ENCODE results near the gene MYL4.
"Not testable (repeated sequence)": the region's sequence is repeated elsewhere in the genome, so short reads cannot be mapped to it uniquely, and the experiment has no call there.

The MYL4 gene

DNA sequence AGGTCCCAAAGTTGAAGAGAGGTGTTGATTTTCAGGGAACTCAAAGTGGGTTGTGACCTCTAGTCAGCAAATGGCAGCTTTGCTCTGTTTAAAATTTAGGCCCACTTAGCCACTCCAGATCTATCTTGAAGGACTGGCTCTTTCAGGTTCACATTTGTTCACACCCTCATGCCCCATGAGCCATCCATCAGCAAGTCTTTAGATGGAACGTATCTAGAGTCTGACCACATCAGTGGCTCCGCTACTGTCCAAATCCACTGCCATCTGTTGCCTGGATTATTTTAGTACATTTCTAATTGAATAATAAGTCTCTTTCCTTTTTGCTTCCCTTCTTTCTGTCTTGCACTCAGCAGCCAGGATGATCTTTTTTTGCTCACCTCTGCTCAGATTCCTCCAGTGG is 55.0 kb downstream of the MYL4 start:
- H3K4me3 ChIP-seq (ENCODE audit: low read length): no peak overlapping the region
- TF ChIP-seq, protein P1, sequence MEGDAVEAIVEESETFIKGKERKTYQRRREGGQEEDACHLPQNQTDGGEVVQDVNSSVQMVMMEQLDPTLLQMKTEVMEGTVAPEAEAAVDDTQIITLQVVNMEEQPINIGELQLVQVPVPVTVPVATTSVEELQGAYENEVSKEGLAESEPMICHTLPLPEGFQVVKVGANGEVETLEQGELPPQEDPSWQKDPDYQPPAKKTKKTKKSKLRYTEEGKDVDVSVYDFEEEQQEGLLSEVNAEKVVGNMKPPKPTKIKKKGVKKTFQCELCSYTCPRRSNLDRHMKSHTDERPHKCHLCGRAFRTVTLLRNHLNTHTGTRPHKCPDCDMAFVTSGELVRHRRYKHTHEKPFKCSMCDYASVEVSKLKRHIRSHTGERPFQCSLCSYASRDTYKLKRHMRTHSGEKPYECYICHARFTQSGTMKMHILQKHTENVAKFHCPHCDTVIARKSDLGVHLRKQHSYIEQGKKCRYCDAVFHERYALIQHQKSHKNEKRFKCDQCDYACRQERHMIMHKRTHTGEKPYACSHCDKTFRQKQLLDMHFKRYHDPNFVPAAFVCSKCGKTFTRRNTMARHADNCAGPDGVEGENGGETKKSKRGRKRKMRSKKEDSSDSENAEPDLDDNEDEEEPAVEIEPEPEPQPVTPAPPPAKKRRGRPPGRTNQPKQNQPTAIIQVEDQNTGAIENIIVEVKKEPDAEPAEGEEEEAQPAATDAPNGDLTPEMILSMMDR (conservative IDR thresholded peaks at IDR 0.05; ENCODE audit: low read length): no peak
- DNase-seq (ENCODE audit: low read depth): no peak

DNA sequence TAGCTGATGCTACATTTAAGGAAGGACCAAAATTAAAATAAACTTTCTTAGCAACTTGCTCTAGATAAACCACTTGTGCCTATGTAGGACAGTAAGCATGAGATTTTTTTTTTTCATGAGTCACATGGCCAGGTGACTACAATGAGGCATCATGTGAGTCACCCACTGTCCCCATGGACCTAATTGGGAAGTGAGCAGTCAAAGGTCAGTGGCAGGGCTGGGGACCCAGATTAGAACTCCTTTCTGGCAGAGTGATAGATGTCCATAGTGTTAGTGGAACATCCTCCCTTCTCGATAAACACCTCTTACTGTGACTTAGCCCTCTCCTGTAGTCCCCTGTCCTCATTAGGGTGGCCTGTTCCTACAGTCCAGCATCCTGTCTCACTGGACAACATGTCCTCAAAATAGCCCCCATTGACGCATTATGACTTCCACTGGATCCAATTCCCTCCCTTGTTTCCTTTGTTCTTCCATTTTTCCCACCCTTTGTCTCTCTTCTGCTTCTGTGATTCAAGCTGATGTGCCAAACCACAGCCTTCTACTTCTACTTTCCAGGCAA is 56.9 kb downstream of the MYL4 start:
- no peak overlapping the region for H3K4me3 ChIP-seq (ENCODE audit: low read length)
- TF ChIP-seq, protein P1 (conservative IDR thresholded peaks at IDR 0.05; ENCODE audit: low read length): no peak
- DNase-seq (ENCODE audit: low read depth): peak; percentile 52

DNA sequence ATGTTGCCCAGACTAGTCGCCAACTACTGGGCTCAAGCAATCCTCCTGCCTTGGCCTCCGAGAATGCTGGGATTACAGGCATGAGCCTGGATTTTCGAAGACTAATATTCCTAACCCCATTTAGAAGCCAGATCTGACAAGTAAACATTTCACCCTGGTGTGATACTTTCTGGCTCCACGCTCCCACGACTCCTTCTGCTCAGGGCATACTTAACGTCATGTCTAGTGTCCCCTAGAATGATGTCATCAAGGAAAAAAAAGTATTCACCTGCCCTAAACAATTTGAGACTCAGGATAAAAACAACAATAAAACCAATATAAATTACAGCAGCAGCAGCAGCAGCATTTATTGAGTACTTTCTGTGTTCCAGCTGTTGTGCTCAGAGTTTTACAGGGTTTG is 57.6 kb downstream of the MYL4 start:
- no peak for DNase-seq (ENCODE audit: low read depth)
- no peak overlapping the region for H3K4me3 ChIP-seq (ENCODE audit: low read length)
- TF ChIP-seq, protein P1 (conservative IDR thresholded peaks at IDR 0.05; ENCODE audit: low read length): no peak

DNA sequence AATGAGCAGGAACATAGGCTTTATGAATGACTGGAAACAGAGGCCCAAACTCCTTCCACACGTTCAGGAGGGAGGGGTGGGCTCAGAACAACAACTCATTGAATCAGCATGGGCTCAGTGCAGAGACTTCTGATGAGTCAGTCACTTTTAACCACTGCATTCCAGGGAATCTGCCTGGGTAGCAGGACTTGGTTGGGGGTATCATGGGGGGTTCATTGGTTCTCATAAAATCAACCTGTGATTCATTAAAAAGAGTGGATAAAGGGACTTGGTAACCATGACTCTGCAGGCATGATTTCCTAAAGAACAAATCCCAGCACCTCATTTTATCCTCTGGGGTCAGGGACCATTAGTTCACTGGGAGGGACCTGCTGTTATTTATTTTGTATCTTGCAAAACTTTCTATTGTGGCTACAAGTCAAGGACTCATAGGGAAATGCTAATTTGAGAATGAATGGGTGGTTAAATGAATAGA is 58.2 kb downstream of the MYL4 start:
- TF ChIP-seq, protein P1 (conservative IDR thresholded peaks at IDR 0.05; ENCODE audit: low read length): no peak
- no peak overlapping the region for H3K4me3 ChIP-seq (ENCODE audit: low read length)
- peak; percentile 89 for DNase-seq (ENCODE audit: low read depth)

DNA sequence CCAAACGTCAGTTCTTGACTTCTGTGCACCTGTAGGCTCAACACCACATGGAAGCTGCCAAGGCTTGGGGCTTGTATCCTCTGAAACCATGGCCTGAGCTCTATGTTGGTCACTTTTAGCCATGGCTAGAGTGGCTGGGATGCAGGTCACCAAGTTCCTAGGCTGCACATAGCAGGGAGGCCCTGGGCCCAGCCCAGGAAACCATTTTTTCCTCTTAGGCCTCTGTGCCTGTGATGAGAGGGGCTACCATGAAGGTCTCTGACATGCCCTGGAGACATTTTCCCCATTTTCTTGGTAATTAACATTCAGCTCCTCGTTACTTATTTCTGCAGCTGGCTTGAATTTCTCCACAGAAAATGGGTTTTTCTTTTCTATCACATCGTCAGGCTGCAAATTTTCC is 59.8 kb downstream of the MYL4 start:
- not testable (repeated sequence) for H3K4me3 ChIP-seq (ENCODE audit: low read length)

DNA sequence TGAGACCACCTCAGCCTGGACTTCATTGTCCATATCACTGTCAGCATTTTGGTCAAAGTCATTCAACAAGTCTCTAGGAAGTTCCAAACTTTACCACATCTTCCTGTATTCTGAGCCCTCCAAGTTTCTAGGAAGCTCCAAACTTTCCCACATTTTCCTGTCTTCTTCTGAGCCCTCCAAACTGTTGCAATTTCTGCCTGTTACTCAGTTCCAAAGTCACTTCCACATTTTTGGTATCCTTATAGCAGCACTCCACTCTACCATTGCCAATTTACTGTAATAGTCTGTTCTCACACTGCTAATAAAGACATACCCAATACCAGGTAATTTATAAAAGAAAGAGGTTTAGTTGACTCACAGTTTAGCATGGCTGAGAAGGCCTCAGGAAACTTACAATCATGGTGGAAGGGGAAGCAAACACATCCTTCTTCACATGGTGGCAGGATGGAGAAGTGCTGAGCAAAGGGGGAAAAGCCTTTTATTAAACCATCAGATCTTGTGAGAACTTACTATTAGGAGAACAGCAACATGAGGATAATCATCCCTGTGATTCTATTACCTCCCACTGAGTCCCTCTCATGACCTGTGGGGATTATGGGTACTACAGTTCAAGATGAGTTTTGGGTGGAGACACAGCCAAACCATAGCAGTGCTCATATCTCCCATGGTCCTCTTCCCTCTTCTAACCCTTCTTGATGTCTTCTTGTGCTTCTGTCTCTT is 60.6 kb downstream of the MYL4 start:
- H3K4me3 ChIP-seq (ENCODE audit: low read length); DNase-seq (ENCODE audit: low read depth): not testable (repeated sequence)

More for the DNA sequence above, 59.8 kb downstream of the MYL4 start:
- not testable (repeated sequence) for DNase-seq (ENCODE audit: low read depth)

DNA sequence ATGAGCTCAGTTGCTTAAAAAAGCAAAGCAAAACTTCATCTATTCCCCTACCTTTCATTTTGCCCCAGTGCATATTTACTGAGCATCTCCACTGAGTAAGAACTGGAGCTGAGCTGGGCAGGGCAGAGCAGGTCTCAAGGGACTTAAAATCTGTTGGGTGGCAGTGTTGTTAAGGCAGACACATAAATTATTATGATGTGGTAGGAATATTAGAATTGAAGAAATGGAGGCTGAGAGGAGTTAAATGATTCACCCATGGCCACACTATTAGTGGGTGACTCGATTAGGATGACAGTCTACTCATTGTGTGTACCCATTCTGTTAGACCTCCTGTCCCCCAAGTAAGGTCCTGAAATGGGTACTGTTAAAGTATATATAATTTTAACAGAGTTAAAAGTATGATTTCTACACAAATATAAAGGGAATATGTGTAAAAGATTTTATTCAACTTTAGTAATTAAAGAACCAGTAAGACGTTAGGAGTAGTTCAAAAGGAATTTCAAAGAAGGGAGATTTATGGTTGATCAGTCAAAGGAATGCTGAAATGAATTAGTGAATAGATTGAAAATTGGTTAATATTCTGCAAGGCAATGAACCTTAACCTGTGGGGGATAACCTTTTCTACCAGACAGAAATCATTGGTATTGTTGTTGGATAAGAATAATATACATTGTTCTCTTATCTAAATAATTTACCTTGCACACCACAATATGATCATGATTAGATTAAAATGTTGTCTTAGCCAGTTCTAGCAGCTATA is 62.0 kb downstream of the MYL4 start:
- no peak for DNase-seq (ENCODE audit: low read depth)
- no peak overlapping the region for H3K4me3 ChIP-seq (ENCODE audit: low read length)
- TF ChIP-seq, protein P1 (conservative IDR thresholded peaks at IDR 0.05; ENCODE audit: low read length): no peak

DNA sequence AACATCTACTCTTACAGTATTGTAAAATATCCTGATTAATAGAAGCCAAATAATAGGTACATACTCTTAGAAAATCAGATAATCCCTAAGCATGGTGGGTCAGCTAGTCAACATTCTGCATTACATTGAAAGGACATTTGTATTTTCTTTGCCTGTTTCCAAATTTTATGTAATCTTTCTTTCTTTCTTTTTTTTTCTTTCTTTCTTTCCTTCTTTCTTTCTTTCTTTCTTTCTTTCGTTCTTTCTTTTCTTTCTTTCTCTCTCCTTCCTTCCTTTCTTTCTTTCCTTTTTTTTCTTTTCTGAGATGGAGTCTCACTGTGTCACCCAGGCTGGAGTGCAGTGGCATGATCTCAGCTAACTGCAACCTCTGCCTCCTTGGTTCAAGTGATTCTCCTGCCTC is 63.3 kb downstream of the MYL4 start:
- no peak overlapping the region for H3K4me3 ChIP-seq (ENCODE audit: low read length)
- DNase-seq (ENCODE audit: low read depth): no peak

More for the DNA sequence above, 63.3 kb downstream of the MYL4 start:
- TF ChIP-seq, protein P1 (conservative IDR thresholded peaks at IDR 0.05; ENCODE audit: low read length): no peak
